ENCODE measurements around the gene CAMKV. TPM values are rescaled to one million over a fixed set of nuclear protein-coding genes. Genes with fewer than 3 reads are reported as not detected.

Gene CAMKV
- total RNA-seq, 1 donor from 2014 or later, result not detected

DNA sequence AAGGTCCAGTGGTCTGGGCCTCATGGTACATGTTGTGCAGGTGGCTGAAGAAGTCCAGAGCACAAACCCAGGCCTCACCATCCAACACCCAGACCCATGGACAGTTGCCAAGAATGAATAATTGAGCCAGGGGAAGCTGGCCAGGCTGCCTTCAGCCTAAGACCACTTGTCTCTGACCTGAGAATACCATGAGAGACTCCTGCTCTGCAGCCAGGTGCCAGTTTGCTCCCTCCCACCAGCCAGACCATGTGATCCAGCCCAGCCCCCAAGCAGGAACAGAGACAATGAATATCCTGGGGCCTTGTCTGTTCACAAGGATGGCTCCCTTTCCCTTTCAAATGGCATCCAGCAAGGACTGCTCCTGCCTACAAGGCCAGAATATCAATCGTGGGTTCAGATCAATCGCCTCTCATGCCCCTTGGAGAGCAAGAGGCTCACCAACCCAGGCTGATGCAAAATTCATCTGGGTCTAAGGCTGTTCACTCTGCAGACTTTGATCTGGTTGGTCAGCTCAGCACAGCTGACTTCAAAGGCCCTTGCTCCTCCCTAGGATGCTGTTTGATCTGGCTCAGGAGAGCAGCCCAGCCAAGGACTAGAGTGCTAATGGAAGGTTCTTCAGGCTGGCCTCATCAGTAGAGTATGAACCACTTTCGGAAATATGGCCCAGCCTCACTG lies 26.7 kb downstream of the CAMKV start:
- Histone ChIP-seq H3K4me1 (peaks cover 10% of the 10 kb centered on the region), H3K27ac (no peak overlapping the region), H3K4me3 (no peak overlapping the region), H3K9me3 (no peaks in the 10 kb centered on the region), H3K27me3 (ENCODE audit: low read depth) (no peaks in the 10 kb centered on the region), H3K36me3 (no peaks in the 10 kb centered on the region)
- DNase-seq (no peak), ATAC-seq (no peak)
- intact Hi-C loops (cut with DNase I), result no loop called here
- TF ChIP-seq CTCF (IDR thresholded peaks at IDR 0.05), result no peak

DNA sequence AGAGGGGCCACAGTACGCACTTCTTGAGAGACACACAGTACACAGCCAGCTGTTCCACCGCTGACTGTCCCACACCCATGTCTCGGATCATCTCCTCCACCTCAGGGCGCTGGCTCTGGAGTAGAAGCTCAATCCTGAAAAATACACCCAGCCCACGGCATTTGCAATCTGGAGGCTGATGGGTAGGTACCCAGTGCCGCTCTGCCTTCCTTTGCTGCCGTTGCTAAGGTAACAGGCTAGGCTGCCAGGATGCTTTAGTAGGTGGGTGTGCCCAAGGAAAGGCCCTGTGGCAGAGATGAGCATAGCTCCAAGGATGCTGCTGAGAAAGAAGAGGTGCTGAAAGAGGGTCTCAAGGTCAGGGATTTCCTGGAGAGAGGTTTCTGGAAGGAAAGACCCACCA lies 27.9 kb downstream of the CAMKV start:
- TF ChIP-seq CTCF (IDR thresholded peaks at IDR 0.05), result no peak
- ATAC-seq, result no peak
- intact Hi-C loops (cut with DNase I), result no loop called here

DNA sequence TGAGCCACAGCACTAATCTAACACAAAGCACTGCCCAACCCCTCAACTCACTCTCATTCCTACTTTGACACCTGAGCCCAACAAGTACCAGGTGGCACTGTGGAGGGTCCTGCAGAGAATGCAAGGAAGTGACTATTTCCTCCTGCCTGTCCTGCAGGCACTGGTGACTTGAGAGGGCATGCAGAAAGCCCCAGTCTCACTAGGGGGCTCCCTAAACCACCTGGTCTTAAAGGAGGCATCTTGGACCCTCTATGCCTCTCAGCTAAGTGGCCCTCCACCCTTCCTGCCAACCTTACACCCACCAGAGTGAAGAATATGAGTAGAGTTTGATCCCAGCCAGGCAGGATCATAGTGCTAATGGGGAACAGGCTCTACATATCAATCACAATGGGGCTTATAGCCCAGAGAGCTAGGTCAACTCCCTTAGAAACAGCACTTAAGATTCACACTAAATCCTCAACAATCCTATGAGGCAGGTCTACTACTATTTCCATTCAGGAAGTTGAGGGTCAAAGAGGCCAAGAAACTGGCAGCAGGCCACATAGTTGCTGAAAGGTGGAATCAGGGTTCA lies 28.5 kb downstream of the CAMKV start:
- intact Hi-C loops (cut with DNase I), result no loop called here
- no peak for ATAC-seq
- Histone ChIP-seq H3K36me3 (no peaks in the 10 kb centered on the region), H3K9me3 (no peaks in the 10 kb centered on the region), H3K27ac (no peak overlapping the region), H3K4me3 (no peak overlapping the region), H3K27me3 (ENCODE audit: low read depth) (no peaks in the 10 kb centered on the region), H3K4me1 (peaks cover 10% of the 10 kb centered on the region)
- no peak for DNase-seq
- TF ChIP-seq CTCF (IDR thresholded peaks at IDR 0.05), result peak; percentile 22

More for the DNA sequence above, 27.9 kb downstream of the CAMKV start:
- no peaks in the 10 kb centered on the region for H3K9me3 ChIP-seq
- H3K27me3 ChIP-seq (ENCODE audit: low read depth), result no peaks in the 10 kb centered on the region
- no peak overlapping the region for H3K4me3 ChIP-seq
- no peak for DNase-seq
- peaks cover 10% of the 10 kb centered on the region for H3K4me1 ChIP-seq
- H3K27ac ChIP-seq, result no peak overlapping the region
- H3K36me3 ChIP-seq, result no peaks in the 10 kb centered on the region

- no peaks in the 10 kb centered on the region for H3K27me3 ChIP-seq (ENCODE audit: low read depth)
- H3K9me3 ChIP-seq, result no peaks in the 10 kb centered on the region
- H3K36me3 ChIP-seq, result no peaks in the 10 kb centered on the region
- peak overlapping the region; percentile 38 for H3K27ac ChIP-seq
- TF ChIP-seq CTCF (IDR thresholded peaks at IDR 0.05), result no peak
- H3K4me3 ChIP-seq, result no peak overlapping the region
- H3K4me1 ChIP-seq, result peaks cover 10% of the 10 kb centered on the region
- DNase-seq (no peak), ATAC-seq (no peak)
- intact Hi-C loops (cut with DNase I), result no loop called here
Observed at GRCh38 chr3:49840388-49840787, 29.3 kb downstream of the CAMKV start.

DNA sequence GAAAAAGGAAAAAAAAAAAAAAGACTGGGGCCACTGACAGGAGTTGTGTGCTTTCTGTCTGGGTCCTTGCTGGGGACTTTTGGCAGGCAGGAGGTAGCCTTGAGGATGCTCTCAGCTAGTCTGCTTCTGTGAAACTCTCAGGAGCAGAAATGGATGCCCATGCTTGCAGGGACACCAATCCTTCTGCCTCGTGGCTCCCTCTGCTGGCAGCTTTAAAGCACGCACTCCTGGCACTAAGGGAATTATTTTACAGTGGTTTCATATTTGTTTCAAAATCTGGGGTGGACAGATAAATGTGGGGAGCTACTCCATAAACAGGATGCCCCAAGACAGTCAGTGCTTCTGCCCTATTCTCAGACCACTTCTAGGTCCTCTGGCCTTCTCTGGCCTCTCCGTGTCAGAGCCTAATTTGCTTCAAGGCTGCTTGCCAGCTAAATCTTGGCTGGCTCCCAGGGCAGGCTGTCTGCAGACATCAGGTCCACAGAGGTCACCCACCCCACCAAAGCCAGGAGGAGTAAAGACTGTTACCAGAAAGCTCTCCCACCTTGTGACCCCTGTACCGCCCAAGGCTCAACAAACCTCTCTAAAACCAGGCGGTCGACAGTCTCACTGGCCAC lies 30.4 kb downstream of the CAMKV start:
- ATAC-seq (peak; percentile 87 to 89), DNase-seq (peak; percentile 84)
- peaks cover 10% of the 10 kb centered on the region for H3K4me1 ChIP-seq
- intact Hi-C loops (cut with DNase I), result no loop called here
- H3K27me3 ChIP-seq (ENCODE audit: low read depth), result no peaks in the 10 kb centered on the region
- peak overlapping the region; percentile 48 for H3K27ac ChIP-seq
- H3K36me3 ChIP-seq, result no peaks in the 10 kb centered on the region
- H3K4me3 ChIP-seq, result no peak overlapping the region
- no peaks in the 10 kb centered on the region for H3K9me3 ChIP-seq
- peak; percentile 90 for TF ChIP-seq CTCF (IDR thresholded peaks at IDR 0.05)
